Urinary bladder (tissue), 4 donors: ENCODE measurements around the gene FGFR2. TPM values are rescaled to one million over a fixed set of nuclear protein-coding genes. Genes with fewer than 3 reads are reported as not detected.

Experiments used
- DNase-seq: peaks from one replicate; pipeline ENCODE4 v3.0.0-alpha.2; 2015; ENCODE audit errors: extremely low spot score
- H3K27ac ChIP-seq: one replicate; pipeline ENCODE4 v1.5.1; 2013; ENCODE audit warnings: low read depth, mild to moderate bottlenecking, moderate library complexity
- H3K36me3 ChIP-seq: one replicate; pipeline ENCODE4 v1.6.1; 2013; ENCODE audit warnings: mild to moderate bottlenecking, moderate library complexity; ENCODE audit not compliant: insufficient read depth
- H3K4me1 ChIP-seq: one replicate; pipeline ENCODE4 v1.6.1; 2013; ENCODE audit warnings: mild to moderate bottlenecking, moderate library complexity; ENCODE audit not compliant: insufficient read depth
- H3K4me3 ChIP-seq: one replicate; pipeline ENCODE4 v1.5.1; 2013; ENCODE audit warnings: low read depth, low read length
- WGBS: extraction: QIAGEN DNeasy Blood & Tissue Kit; methylation state at CpG from one replicate; pipeline ENCODE4 v1.1.7; 2013; 5-methylcytosine and 5-hydroxymethylcytosine counted together
- polyA plus RNA-seq: library from polyadenylated mRNA; stranded (reverse); fragments of 200-250 nt; gene quantifications from one replicate; pipeline ENCODE4 v1.2.3, GENCODE V29; 2013
- total RNA-seq: library from RNA; depleted of rRNA; stranded (reverse); fragments of >200 nt; gene quantifications from one replicate; pipeline ENCODE4 v1.2.3, GENCODE V29; 2014
- donor health status: healthy with polysubstance abuse.
- donor health status: healthy.

The FGFR2 gene
- total and polyA plus RNA-seq, 2 donors, result 28.8 to 61.9 TPM

DNA sequence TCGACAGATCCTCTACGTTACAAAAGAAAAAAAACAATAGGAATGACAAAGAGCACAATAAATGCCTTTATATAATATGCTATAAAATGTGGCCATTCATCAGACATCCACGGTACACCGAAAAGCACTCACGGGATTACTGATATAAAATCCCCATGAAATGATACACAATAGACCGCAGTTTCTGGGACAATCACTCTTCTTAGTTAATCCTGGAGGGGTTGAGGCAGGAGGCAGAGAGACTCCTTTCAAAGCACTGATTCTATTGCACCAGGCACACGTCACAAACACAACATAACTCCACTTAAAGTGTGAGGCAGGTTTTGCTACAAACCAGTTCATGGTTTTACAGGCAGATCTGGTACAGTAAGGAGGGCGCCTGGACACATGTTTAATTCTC, 113.8 kb downstream of the FGFR2 start:
- Histone ChIP-seq H3K27ac (no peak overlapping the region), H3K4me3 (no peak overlapping the region), H3K36me3 (no peaks in the 10 kb centered on the region), H3K4me1 (no peaks in the 10 kb centered on the region)
- 86% methylated on average over 8 of the region's 8 CpGs for WGBS
- DNase-seq, result no peak

GRCh38 chr10:121481180-121481579, 117.1 kb downstream of the FGFR2 start:
- no peaks in the 10 kb centered on the region for H3K4me1 ChIP-seq
- no peak overlapping the region for H3K4me3 ChIP-seq
- no peaks in the 10 kb centered on the region for H3K36me3 ChIP-seq
- WGBS, result 52% methylated on average over 1 of the region's 1 CpG
- DNase-seq, result no peak
- no peak overlapping the region for H3K27ac ChIP-seq

DNA sequence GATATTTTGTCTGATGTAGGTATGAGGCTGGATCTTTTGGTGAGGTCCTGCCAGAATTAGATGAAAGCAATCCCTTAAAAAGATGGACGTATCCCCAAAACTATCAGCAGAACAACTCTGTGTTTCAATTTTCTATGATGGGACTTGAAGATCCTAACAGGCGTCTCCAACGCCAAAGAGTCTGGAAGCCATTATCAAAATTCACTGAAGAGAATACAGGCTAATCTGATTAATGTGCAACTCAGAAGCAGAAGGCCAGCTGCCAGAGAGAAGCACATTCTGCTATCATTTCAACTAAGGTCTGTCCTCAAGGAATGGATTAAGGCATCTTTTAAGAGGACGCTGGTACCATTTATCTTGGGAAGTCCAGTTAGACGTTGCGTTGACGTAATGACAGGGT, 119.7 kb downstream of the FGFR2 start:
- Histone ChIP-seq H3K4me3 (no peak overlapping the region), H3K36me3 (no peaks in the 10 kb centered on the region), H3K4me1 (no peaks in the 10 kb centered on the region), H3K27ac (no peak overlapping the region)
- WGBS, result 86% methylated on average over 7 of the region's 7 CpGs
- DNase-seq, result no peak

- 72% methylated on average over 19 of the region's 19 CpGs for WGBS
- DNase-seq, result no peak
- no peaks in the 10 kb centered on the region for H3K36me3 ChIP-seq
- no peak overlapping the region for H3K4me3 ChIP-seq
- H3K4me1 ChIP-seq, result no peaks in the 10 kb centered on the region
- H3K27ac ChIP-seq, result no peak overlapping the region
Observed at GRCh38 chr10:121469797-121470606, 128.2 kb downstream of the FGFR2 start.

DNA sequence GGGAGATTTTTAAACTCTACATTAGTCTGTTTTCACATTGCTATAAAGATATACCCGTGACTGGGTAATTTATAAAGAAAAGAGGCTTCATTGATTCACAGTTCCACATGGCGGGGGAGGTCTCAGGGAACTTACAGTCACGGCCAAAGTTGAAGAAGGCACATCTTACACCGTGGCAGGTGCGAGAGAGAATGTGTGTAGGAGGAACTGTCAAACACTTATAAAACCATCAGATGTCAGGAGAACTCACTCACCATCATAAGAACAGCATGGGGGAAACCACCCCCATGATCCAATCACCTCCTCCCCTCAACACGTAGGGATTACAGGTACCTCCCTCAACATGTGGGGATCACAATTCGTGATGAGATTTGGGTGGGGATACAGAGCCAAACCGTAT, 129.5 kb downstream of the FGFR2 start:
- WGBS, result 89% methylated on average over 8 of the region's 8 CpGs
- DNase-seq, result no peak
- Histone ChIP-seq H3K27ac (no peak overlapping the region), H3K4me1 (no peaks in the 10 kb centered on the region), H3K4me3 (no peak overlapping the region), H3K36me3 (no peaks in the 10 kb centered on the region)

DNA sequence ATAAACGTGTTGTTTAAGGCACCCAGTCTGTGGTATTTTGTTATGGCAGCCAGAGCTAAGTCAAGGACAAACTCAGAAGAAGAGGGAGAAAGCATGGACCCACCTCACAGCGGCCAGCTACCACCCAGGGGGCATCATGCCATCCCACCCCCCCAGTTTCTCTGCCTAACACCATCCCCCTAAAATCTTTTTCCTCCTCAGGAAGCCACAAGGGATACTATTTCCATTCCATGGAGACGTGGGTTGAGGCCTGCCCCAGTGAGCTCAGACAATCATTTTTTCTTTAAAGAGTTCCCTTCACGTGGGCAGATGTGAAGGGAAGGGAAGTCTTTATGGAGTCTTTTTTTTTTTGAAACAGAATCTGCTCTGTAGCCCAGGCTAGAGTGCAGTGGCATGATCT, 131.8 kb downstream of the FGFR2 start:
- no peak for DNase-seq
- Histone ChIP-seq H3K27ac (no peak overlapping the region), H3K4me3 (no peak overlapping the region), H3K36me3 (no peaks in the 10 kb centered on the region), H3K4me1 (no peaks in the 10 kb centered on the region)
- 87% methylated on average over 4 of the region's 4 CpGs for WGBS

- no peak for DNase-seq
- no peaks in the 10 kb centered on the region for H3K36me3 ChIP-seq
- WGBS, result 92% methylated on average over 14 of the region's 14 CpGs
- no peak overlapping the region for H3K27ac ChIP-seq
- no peaks in the 10 kb centered on the region for H3K4me1 ChIP-seq
- no peak overlapping the region for H3K4me3 ChIP-seq
Observed at GRCh38 chr10:121465215-121465614, 133.0 kb downstream of the FGFR2 start.

- Histone ChIP-seq H3K36me3 (no peaks in the 10 kb centered on the region), H3K4me3 (no peak overlapping the region), H3K4me1 (no peaks in the 10 kb centered on the region), H3K27ac (no peak overlapping the region)
- WGBS, result 94% methylated on average over 2 of the region's 2 CpGs
- no peak for DNase-seq
Observed at GRCh38 chr10:121464517-121464916, 133.7 kb downstream of the FGFR2 start.

DNA sequence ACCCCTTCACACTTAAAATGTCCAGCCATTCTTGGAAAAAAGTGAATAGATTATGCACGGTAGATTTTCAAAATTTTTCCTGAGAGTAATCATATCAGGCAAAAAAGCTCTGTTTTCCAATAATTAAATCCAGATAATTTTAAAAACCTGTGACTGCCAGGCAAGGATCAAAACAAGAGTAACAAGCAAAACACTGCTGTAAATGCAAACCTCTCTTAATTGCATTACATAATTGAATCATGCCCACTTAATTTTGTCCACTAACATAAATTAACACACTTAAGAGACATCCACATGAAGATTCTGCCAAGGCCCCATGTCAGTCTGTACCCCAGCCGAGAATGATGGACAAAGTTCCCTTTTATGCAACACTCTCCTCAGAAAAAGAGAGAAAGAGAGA, 135.3 kb downstream of the FGFR2 start:
- no peak overlapping the region for H3K27ac ChIP-seq
- WGBS, result 92% methylated on average over 2 of the region's 2 CpGs
- no peaks in the 10 kb centered on the region for H3K4me1 ChIP-seq
- H3K4me3 ChIP-seq, result no peak overlapping the region
- no peak for DNase-seq
- no peaks in the 10 kb centered on the region for H3K36me3 ChIP-seq

GRCh38 chr10:121462281-121462680, 136.0 kb downstream of the FGFR2 start:
- Histone ChIP-seq H3K4me3 (no peak overlapping the region), H3K36me3 (no peaks in the 10 kb centered on the region), H3K27ac (no peak overlapping the region), H3K4me1 (no peaks in the 10 kb centered on the region)
- DNase-seq, result no peak
- WGBS, result 94% methylated on average over 7 of the region's 7 CpGs

DNA sequence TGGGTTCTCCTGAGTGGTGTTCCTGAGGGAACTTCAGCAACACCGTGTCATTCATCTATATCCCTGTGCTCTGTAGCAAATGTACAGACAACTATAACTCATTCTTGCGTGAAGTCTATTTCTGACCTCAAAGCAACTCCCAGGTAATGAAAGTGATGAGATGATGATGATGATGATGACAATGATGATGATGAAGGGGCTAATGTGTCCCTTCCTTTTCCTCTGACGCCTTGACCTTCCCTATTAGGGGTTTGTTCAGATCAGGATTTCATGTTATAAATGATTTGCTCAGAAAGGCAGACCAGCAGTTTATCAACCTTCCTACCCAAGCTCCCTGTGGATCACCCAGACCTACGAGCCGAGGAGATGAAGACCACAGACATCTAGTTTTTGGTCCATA, 136.9 kb downstream of the FGFR2 start:
- Histone ChIP-seq H3K27ac (no peak overlapping the region), H3K4me1 (no peaks in the 10 kb centered on the region), H3K36me3 (no peaks in the 10 kb centered on the region), H3K4me3 (no peak overlapping the region)
- DNase-seq, result no peak
- 93% methylated on average over 5 of the region's 5 CpGs for WGBS

DNA sequence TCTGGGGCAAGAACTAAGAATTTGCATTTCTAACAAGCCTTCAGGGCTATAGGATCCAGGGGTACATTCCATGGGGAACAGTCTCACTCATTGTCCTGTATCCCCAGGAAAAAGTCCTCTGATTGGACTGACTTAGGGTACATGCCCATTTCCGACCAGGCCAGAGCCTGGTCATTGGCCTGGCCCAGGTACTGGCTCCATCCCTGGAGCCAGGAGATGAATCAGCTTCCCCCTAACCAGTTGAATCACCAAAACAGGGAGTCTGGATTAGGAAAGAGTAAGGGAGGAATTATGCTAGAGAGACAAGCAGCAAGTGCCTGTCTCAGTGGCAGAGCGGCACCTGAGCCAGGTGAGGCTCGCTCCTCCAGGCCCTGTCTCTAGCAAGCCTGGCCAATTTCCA, 137.5 kb downstream of the FGFR2 start:
- H3K27ac ChIP-seq, result no peak overlapping the region
- 92% methylated on average over 3 of the region's 3 CpGs for WGBS
- DNase-seq, result no peak

GRCh38 chr10:121459622-121460453, 138.4 kb downstream of the FGFR2 start:
- Histone ChIP-seq H3K4me1 (no peaks in the 10 kb centered on the region), H3K27ac (no peak overlapping the region), H3K36me3 (no peaks in the 10 kb centered on the region), H3K4me3 (no peak overlapping the region)
- 49% methylated on average over 17 of the region's 17 CpGs for WGBS
- no peak for DNase-seq

More for the DNA sequence above, 137.5 kb downstream of the FGFR2 start:
- H3K36me3 ChIP-seq, result no peaks in the 10 kb centered on the region
- H3K4me1 ChIP-seq, result no peaks in the 10 kb centered on the region
- H3K4me3 ChIP-seq, result no peak overlapping the region

DNA sequence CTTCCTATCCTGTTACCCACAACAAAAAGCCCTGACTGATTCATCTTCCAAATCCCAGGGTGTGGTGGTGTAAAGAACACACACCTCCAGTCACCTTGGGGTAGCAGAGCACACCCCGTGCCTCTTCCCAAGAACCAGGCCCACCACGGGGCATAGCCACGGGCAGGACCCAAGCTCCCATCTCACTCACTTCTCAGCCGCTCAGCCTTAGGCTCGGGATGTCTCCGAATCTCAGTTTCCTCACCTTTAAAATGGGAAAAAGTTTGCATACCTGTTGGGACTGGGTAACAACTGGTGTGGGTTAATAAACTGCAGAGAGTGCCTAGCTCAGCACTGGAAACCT, 139.0 kb downstream of the FGFR2 start:
- WGBS, result 96% methylated on average over 6 of the region's 6 CpGs
- Histone ChIP-seq H3K4me3 (no peak overlapping the region), H3K27ac (no peak overlapping the region), H3K4me1 (no peaks in the 10 kb centered on the region), H3K36me3 (no peaks in the 10 kb centered on the region)
- DNase-seq, result no peak
